ENCODE measurements around the gene MYL9.

GRCh38 chr20:36532822-36533221 is 8.5 kb upstream of the MYL9 start:
- TF ChIP-seq, protein P1, sequence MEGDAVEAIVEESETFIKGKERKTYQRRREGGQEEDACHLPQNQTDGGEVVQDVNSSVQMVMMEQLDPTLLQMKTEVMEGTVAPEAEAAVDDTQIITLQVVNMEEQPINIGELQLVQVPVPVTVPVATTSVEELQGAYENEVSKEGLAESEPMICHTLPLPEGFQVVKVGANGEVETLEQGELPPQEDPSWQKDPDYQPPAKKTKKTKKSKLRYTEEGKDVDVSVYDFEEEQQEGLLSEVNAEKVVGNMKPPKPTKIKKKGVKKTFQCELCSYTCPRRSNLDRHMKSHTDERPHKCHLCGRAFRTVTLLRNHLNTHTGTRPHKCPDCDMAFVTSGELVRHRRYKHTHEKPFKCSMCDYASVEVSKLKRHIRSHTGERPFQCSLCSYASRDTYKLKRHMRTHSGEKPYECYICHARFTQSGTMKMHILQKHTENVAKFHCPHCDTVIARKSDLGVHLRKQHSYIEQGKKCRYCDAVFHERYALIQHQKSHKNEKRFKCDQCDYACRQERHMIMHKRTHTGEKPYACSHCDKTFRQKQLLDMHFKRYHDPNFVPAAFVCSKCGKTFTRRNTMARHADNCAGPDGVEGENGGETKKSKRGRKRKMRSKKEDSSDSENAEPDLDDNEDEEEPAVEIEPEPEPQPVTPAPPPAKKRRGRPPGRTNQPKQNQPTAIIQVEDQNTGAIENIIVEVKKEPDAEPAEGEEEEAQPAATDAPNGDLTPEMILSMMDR (IDR thresholded peaks at IDR 0.05 in 4 of 5, conservative IDR thresholded peaks at IDR 0.05 in 1 of 5) = no peak
- TF ChIP-seq POLR2A (IDR thresholded peaks at IDR 0.05) = no peak
